ENCODE data around the gene FREM1. TPM values are rescaled to one million over a fixed set of nuclear protein-coding genes. Genes with fewer than 3 reads are reported as not detected.
A peak's percentile ranks its signal among the peaks of the same experiment; 100 is the strongest.

Gene FREM1
- total RNA-seq, 1 donor from 2014 or later: 1.7 TPM

DNA sequence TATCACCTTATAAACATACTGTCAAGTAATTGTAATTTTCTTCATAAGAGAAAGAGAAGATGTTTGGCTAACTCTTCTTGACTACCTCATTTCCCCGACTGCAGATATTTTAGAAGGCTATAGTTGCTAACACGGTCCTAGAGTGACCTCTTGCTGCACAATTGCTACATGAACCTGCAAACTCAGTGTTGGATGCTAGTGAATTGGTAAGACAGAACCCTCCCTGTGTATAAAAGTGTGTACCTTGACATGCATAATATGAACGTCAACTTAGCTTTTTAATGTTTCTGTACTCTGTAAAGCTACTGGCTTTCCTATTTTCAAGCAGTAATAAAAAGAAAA is 141.0 kb downstream of the FREM1 start:
- Mint-ChIP-seq H3K27me3 (ENCODE audit: unreplicated experiment) (no peaks in the 10 kb centered on the region), H3K27ac (ENCODE audit: unreplicated experiment) (no peak overlapping the region), H3K9me3 (ENCODE audit: unreplicated experiment) (no peaks in the 10 kb centered on the region), H3K4me3 (ENCODE audit: unreplicated experiment) (no peak overlapping the region), H3K4me1 (ENCODE audit: low read depth, unreplicated experiment) (peaks cover 8% of the 10 kb centered on the region), H3K36me3 (ENCODE audit: unreplicated experiment) (no peaks in the 10 kb centered on the region)
- DNase-seq: no peak
- TF ChIP-seq, protein P1, sequence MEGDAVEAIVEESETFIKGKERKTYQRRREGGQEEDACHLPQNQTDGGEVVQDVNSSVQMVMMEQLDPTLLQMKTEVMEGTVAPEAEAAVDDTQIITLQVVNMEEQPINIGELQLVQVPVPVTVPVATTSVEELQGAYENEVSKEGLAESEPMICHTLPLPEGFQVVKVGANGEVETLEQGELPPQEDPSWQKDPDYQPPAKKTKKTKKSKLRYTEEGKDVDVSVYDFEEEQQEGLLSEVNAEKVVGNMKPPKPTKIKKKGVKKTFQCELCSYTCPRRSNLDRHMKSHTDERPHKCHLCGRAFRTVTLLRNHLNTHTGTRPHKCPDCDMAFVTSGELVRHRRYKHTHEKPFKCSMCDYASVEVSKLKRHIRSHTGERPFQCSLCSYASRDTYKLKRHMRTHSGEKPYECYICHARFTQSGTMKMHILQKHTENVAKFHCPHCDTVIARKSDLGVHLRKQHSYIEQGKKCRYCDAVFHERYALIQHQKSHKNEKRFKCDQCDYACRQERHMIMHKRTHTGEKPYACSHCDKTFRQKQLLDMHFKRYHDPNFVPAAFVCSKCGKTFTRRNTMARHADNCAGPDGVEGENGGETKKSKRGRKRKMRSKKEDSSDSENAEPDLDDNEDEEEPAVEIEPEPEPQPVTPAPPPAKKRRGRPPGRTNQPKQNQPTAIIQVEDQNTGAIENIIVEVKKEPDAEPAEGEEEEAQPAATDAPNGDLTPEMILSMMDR (IDR thresholded peaks at IDR 0.05; ENCODE audit: partially characterized antibody, unreplicated experiment): no peak

DNA sequence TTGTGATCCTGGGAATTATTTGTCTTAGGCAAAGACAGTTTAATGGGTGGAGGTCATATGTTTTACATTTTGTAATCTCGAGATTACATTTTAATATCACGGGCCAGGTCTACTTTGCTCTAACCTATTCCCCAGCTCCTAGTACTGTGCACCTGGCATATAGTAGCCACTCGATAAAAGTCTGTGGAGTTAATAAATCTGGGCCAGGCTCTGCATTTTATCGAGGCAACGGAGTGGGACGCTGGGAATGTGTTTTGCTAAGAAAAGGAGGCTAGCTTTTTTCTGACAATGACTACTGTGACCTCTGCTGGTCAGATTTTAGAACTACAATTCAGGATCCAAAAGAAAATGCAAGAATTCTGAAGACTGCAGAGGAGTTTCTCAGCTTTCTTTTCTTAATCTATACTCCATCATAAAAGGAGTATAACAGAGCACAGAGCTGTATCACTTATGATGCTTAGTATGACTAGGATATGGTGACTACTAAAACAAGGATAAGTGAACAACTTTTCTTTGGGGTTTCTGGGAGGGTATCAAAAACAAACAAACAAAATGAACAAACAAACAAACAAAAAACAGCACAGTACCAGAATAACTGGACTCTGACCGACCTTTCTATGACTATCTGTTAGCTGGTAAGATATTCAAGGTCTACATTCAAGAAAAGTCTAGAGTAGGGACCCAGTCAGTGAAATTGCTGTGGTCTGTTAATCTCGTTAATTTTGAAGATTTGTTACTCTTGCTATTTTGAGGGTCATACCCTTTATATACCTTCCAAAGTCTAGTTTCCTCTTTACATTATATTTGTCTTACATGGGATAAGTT is 141.6 kb downstream of the FREM1 start:
- TF ChIP-seq, protein P1 (IDR thresholded peaks at IDR 0.05; ENCODE audit: partially characterized antibody, unreplicated experiment): peak; percentile 88
- Mint-ChIP-seq H3K4me3 (ENCODE audit: unreplicated experiment) (no peak overlapping the region), H3K4me1 (ENCODE audit: low read depth, unreplicated experiment) (peaks cover 8% of the 10 kb centered on the region), H3K36me3 (ENCODE audit: unreplicated experiment) (no peaks in the 10 kb centered on the region), H3K27me3 (ENCODE audit: unreplicated experiment) (no peaks in the 10 kb centered on the region), H3K27ac (ENCODE audit: unreplicated experiment) (no peak overlapping the region), H3K9me3 (ENCODE audit: unreplicated experiment) (peaks cover 2% of the 10 kb centered on the region)
- no peak for DNase-seq

DNA sequence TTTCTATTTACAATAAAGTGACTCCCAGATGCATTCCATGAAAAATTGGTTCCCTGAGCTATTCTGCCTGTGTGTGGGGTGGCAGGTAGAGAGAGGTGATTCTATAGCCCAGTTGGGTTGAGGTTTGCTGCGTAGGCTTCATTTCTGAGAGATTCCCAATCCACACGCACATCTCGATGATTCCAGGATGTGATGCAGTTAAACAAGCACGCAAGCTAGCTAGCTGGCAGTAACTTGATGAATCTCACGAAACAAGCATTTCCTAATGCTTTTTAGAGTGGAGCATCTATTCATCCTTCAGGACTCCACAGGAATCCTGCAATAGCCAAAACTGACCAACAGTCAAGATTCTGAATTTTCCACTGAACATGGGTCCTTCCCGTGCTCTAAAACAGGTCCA is 143.9 kb downstream of the FREM1 start:
- no peak for DNase-seq
- TF ChIP-seq, protein P1 (IDR thresholded peaks at IDR 0.05; ENCODE audit: partially characterized antibody, unreplicated experiment): no peak
- H3K27me3 Mint-ChIP-seq (ENCODE audit: unreplicated experiment): no peaks in the 10 kb centered on the region
- no peak overlapping the region for H3K4me3 Mint-ChIP-seq (ENCODE audit: unreplicated experiment)
- H3K36me3 Mint-ChIP-seq (ENCODE audit: unreplicated experiment): no peaks in the 10 kb centered on the region
- no peak overlapping the region for H3K27ac Mint-ChIP-seq (ENCODE audit: unreplicated experiment)
- peaks cover 2% of the 10 kb centered on the region for H3K9me3 Mint-ChIP-seq (ENCODE audit: unreplicated experiment)
- peaks cover 8% of the 10 kb centered on the region for H3K4me1 Mint-ChIP-seq (ENCODE audit: low read depth, unreplicated experiment)

DNA sequence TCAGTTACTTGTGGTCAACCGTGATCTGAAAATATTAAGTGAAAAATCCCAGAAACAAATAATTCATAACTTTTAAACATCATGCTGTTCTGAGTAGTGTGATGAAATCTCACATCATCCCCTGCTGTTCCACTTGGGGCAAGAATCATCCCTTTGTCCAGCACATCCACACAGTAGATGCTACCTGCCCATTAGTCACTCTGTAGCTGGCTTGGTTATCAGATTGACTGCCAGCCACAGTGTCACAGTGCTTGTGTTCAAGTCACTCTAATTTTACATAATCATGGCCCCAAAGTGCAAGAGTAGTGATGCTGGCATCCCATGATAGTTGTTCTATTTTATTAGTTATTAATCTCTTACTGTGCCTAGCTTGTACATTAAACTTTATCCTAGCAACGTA is 148.6 kb downstream of the FREM1 start:
- peaks cover 2% of the 10 kb centered on the region for H3K9me3 Mint-ChIP-seq (ENCODE audit: unreplicated experiment)
- H3K4me3 Mint-ChIP-seq (ENCODE audit: unreplicated experiment): no peak overlapping the region
- H3K36me3 Mint-ChIP-seq (ENCODE audit: unreplicated experiment): no peaks in the 10 kb centered on the region
- H3K4me1 Mint-ChIP-seq (ENCODE audit: low read depth, unreplicated experiment): peaks cover 2% of the 10 kb centered on the region
- H3K27me3 Mint-ChIP-seq (ENCODE audit: unreplicated experiment): no peaks in the 10 kb centered on the region
- DNase-seq: no peak
- TF ChIP-seq, protein P1 (IDR thresholded peaks at IDR 0.05; ENCODE audit: partially characterized antibody, unreplicated experiment): no peak
- H3K27ac Mint-ChIP-seq (ENCODE audit: unreplicated experiment): no peak overlapping the region

DNA sequence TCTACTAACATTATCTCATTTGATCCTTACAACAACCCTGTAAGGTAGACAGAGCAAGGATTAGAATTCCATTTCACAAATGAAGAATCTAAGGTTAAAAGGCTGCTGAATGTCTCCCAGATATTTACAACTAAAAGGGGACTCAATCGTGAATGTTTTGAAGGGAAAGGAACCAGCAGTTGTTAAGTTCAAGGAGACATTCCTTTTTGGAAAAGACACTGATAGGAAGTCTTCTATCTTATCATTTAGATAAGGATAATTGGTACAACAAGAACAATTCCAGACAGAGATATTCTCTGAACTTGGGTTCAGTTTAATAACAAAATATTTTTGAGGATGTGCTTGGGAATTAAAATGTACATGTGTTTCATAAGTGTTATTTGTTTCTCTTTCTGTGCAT is 150.2 kb downstream of the FREM1 start:
- no peaks in the 10 kb centered on the region for H3K27me3 Mint-ChIP-seq (ENCODE audit: unreplicated experiment)
- no peak overlapping the region for H3K4me3 Mint-ChIP-seq (ENCODE audit: unreplicated experiment)
- H3K9me3 Mint-ChIP-seq (ENCODE audit: unreplicated experiment): peaks cover 2% of the 10 kb centered on the region
- no peak for DNase-seq
- no peaks in the 10 kb centered on the region for H3K4me1 Mint-ChIP-seq (ENCODE audit: low read depth, unreplicated experiment)
- no peak overlapping the region for H3K27ac Mint-ChIP-seq (ENCODE audit: unreplicated experiment)
- TF ChIP-seq, protein P1 (IDR thresholded peaks at IDR 0.05; ENCODE audit: partially characterized antibody, unreplicated experiment): no peak
- no peaks in the 10 kb centered on the region for H3K36me3 Mint-ChIP-seq (ENCODE audit: unreplicated experiment)
